SK-N-SH (cell line): ENCODE data around the gene TNFRSF18.

Source experiments
- CTCF ChIP-seq: fragments of 200-600 bp; sonication (generic); IDR thresholded peaks from 2 replicates; pipeline ENCODE4 v1.6.1; 2017; ENCODE audit warnings: antibody characterized with exemption, mild to moderate bottlenecking, moderate library complexity
- EP300 ChIP-seq, 2 experiments: IDR thresholded peaks; 2 replicates each; pipeline versions ENCODE4 v1.4.0 to v1.6.1; 2012; ENCODE audit warnings: borderline replicate concordance in 1 of 2, low read depth in 1 of 2, low read length in 1 of 2
- NFIC ChIP-seq: IDR thresholded peaks from 2 replicates; pipeline ENCODE4 v1.4.0; 2012; ENCODE audit warnings: borderline replicate concordance
- POLR2AphosphoS5 ChIP-seq: IDR thresholded peaks from 2 replicates; pipeline ENCODE4 v1.6.1; 2012; ENCODE audit warnings: low read depth, low read length
- REST ChIP-seq: IDR thresholded peaks from 2 replicates; pipeline ENCODE4 v1.6.1; 2012; ENCODE audit warnings: mild to moderate bottlenecking, low read depth, low read length, moderate library complexity
- RFX5 ChIP-seq: IDR thresholded peaks from 2 replicates; pipeline ENCODE4 v1.6.1; 2012; ENCODE audit warnings: mild to moderate bottlenecking, improper control_type of control experiment, low read length
- TAF1 ChIP-seq: IDR thresholded peaks from 2 replicates; pipeline ENCODE4 v1.6.1; 2012; ENCODE audit warnings: low read depth, mild to moderate bottlenecking, low read length, moderate library complexity, borderline replicate concordance
- TF ChIP-seq, protein P1 (sequence below): fragments of 150-350 bp; IDR thresholded peaks from 2 replicates; pipeline ENCODE4 v1.6.1; 2017; ENCODE audit warnings: antibody characterized with exemption, low read length, low read depth, borderline replicate concordance

- TF ChIP-seq CTCF (no peak), POLR2AphosphoS5 (no peak), TAF1 (no peak), EP300 (IDR thresholded peaks at IDR 0.05; ENCODE audit: borderline replicate concordance in 1 of 2, low read depth in 1 of 2, low read length in 1 of 2) (no peak), NFIC (no peak), REST (no peak), RFX5 (no peak)
- TF ChIP-seq, protein P1, sequence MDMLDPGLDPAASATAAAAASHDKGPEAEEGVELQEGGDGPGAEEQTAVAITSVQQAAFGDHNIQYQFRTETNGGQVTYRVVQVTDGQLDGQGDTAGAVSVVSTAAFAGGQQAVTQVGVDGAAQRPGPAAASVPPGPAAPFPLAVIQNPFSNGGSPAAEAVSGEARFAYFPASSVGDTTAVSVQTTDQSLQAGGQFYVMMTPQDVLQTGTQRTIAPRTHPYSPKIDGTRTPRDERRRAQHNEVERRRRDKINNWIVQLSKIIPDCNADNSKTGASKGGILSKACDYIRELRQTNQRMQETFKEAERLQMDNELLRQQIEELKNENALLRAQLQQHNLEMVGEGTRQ, result no peak
Observed at GRCh38 chr1:1177452-1178206, 28.8 kb downstream of the TNFRSF18 start.
